A549 (cell line): ENCODE results near the gene EIF2B2. TPM values are rescaled to one million over a fixed set of nuclear protein-coding genes. Genes with fewer than 3 reads are reported as not detected.

Experiments used
- ATAC-seq, 2 experiments: fragments of 200-7000 bp in 1 of 2; fragments of >200 bp in 1 of 2; cut with Nextera tagmentation in 1 of 2; cut with Tn5 transposase in 1 of 2; 3 replicates each; pipeline versions ENCODE4 v1.8.0 to v1.9.1; 2018 to 2020; ENCODE audit warnings: mild to moderate bottlenecking in 1 of 2, moderate library complexity in 1 of 2
- CTCF ChIA-PET: fragments of 300-600 bp; sonication (Branson Sonifier 250); formaldehyde crosslinking; extraction: SDS; loops from one replicate; lab custom pipeline; 2021; ENCODE audit warnings: antibody characterized with exemption, inconsistent platforms; lab: Yijun Ruan, JAX
- POLR2A ChIA-PET: fragments of 350-600 bp; formaldehyde crosslinking; extraction: SDS; loops from one replicate; lab custom pipeline; 2021; ENCODE audit warnings: antibody characterized with exemption, inconsistent platforms; lab: Yijun Ruan, JAX
- DNase-seq, 2 experiments: peaks; one replicate each; pipeline versions ENCODE4 v3.0.0 to v3.0.0-alpha.2; 2011 to 2016; ENCODE audit warnings: low read depth in 1 of 2, low spot score in 1 of 2
- FAIRE-seq: peaks from 2 replicates; lab custom pipeline; 2011; peaks lifted over from hg19 to GRCh38; lab: Jason Lieb, UNC
- H3K27ac ChIP-seq, 2 experiments: fragments of >200 bp; sonication (Bioruptor Twin); formaldehyde crosslinking; 3 replicates each; pipeline ENCODE4 v1.5.1; 2016 to 2017
- H3K4me1 ChIP-seq: fragments of >200 bp; sonication (Bioruptor Twin); formaldehyde crosslinking; 3 replicates; pipeline ENCODE4 v1.6.1; 2016
- H3K4me2 ChIP-seq: fragments of >200 bp; sonication (Bioruptor Twin); formaldehyde crosslinking; 3 replicates; pipeline ENCODE4 v1.6.1; 2016
- H3K4me3 ChIP-seq: fragments of >200 bp; sonication (Bioruptor Twin); formaldehyde crosslinking; 3 replicates; pipeline ENCODE4 v1.5.1; 2016
- H3K9me3 ChIP-seq: fragments of >200 bp; sonication (Bioruptor Twin); formaldehyde crosslinking; 3 replicates; pipeline ENCODE4 v1.6.1; 2016
- CEBPB ChIP-seq, 2 experiments: fragments of >200 bp in 1 of 2; sonication (Bioruptor Twin) in 1 of 2; formaldehyde crosslinking in 1 of 2; IDR thresholded peaks; 2 replicates each; pipeline ENCODE4 v1.6.1; 2012 to 2016
- ESRRA ChIP-seq: fragments of 150-350 bp; IDR thresholded peaks from 2 replicates; pipeline ENCODE4 v1.6.1; 2014; ENCODE audit warnings: mild to moderate bottlenecking, low read length, borderline replicate concordance
- GATA3 ChIP-seq: IDR thresholded peaks from 2 replicates; pipeline ENCODE4 v1.6.1; 2012; ENCODE audit warnings: borderline replicate concordance
- HDAC2 ChIP-seq: fragments of 200-600 bp; sonication (generic); IDR thresholded peaks from 2 replicates; pipeline ENCODE4 v1.6.1; 2016
- HEYL ChIP-seq: fragments of 250-450 bp; sonication (Bioruptor Pico); IDR thresholded peaks from 2 replicates; pipeline ENCODE4 v1.8.0; 2021; ENCODE audit warnings: mild to moderate bottlenecking, moderate library complexity
- HMGXB4 ChIP-seq: fragments of 250-450 bp; sonication (Bioruptor Pico); IDR thresholded peaks from 2 replicates; pipeline ENCODE4 v1.5.0; 2021; ENCODE audit warnings: mild to moderate bottlenecking, moderate library complexity, borderline replicate concordance
- HOXB13 ChIP-seq: fragments of 250-450 bp; sonication (Bioruptor Pico); IDR thresholded peaks from 2 replicates; pipeline ENCODE4 v1.5.0; 2020; ENCODE audit warnings: low read depth, mild to moderate bottlenecking, moderate library complexity
- JUN ChIP-seq, 2 experiments: fragments of >200 bp; sonication (Bioruptor Twin); formaldehyde crosslinking; IDR thresholded peaks; 2 replicates in 1 of 2; 3 replicates in 1 of 2; pipeline ENCODE4 v1.6.1; 2016 to 2017
- KDM1A ChIP-seq: fragments of 200-600 bp; sonication (generic); IDR thresholded peaks from 2 replicates; pipeline ENCODE4 v1.6.1; 2016; ENCODE audit warnings: low read depth, mild to moderate bottlenecking
- MAX ChIP-seq: IDR thresholded peaks from 2 replicates; pipeline ENCODE4 v1.6.1; 2012
- RCOR1 ChIP-seq: fragments of 150-350 bp; IDR thresholded peaks from 2 replicates; pipeline ENCODE4 v1.6.1; 2014; ENCODE audit warnings: antibody characterized with exemption, low read length, low read depth
- TFCP2L1 ChIP-seq: fragments of 250-450 bp; sonication (Bioruptor Pico); IDR thresholded peaks from 2 replicates; pipeline ENCODE4 v1.5.0; 2021; ENCODE audit warnings: mild to moderate bottlenecking
- USF2 ChIP-seq: fragments of 450-650 bp; IDR thresholded peaks from 2 replicates; pipeline ENCODE4 v1.6.1; 2014; ENCODE audit warnings: antibody characterized with exemption
- ZC3H11A ChIP-seq: fragments of 450-650 bp; IDR thresholded peaks from 2 replicates; pipeline ENCODE4 v1.6.1; 2014; ENCODE audit warnings: antibody characterized with exemption, mild to moderate bottlenecking
- ZFP36 ChIP-seq: fragments of 450-650 bp; IDR thresholded peaks from 2 replicates; pipeline ENCODE4 v1.6.1; 2014; ENCODE audit warnings: borderline replicate concordance; ENCODE audit not compliant: partially characterized antibody
- ZNF302 ChIP-seq: fragments of 250-450 bp; sonication (Bioruptor Pico); IDR thresholded peaks from 2 replicates; pipeline ENCODE4 v1.9.0; 2021; ENCODE audit warnings: inconsistent platforms, mild to moderate bottlenecking, moderate library complexity
- ZSCAN20 ChIP-seq: fragments of 250-450 bp; sonication (Bioruptor Pico); IDR thresholded peaks from 2 replicates; pipeline ENCODE4 v1.8.0; 2022; ENCODE audit warnings: mild to moderate bottlenecking, moderate library complexity
- WGBS: methylation state at CpG from one replicate; pipeline ENCODE4 v1.1.6; 2017; ENCODE audit errors: missing lambda C conversion rate; 5-methylcytosine and 5-hydroxymethylcytosine counted together
- polyA plus RNA-seq, 4 experiments: library from polyadenylated mRNA; depleted of rRNA in 3 of 4; stranded (reverse); fragments of >200 nt; fragmentation: RNase III in 1 of 4; extraction: RNeasy Plus Mini Kit Qiagen cat#74134 plus additional on column Dnase treatment in 1 of 4; gene quantifications; 2 replicates in 3 of 4; 3 replicates in 1 of 4; pipeline ENCODE4 v1.2.3, GENCODE V29; 2011 to 2017

The EIF2B2 gene
- polyA plus RNA-seq, 2 of the 4 experiments (the other 2 are of a cell fraction) = 88.4 to 116 TPM

GRCh38 chr14:74963705-74964271 is 38.9 kb upstream of the EIF2B2 start:
- 62% methylated on average over 9 of the region's 9 CpGs for WGBS
- TF ChIP-seq ZFP36 = no peak
- no peak for TF ChIP-seq GATA3
- TF ChIP-seq CEBPB (IDR thresholded peaks at IDR 0.05) = no peak
- no peak for TF ChIP-seq ZC3H11A
- no peak for TF ChIP-seq HDAC2
- no peak for TF ChIP-seq TFCP2L1
- TF ChIP-seq JUN (IDR thresholded peaks at IDR 0.05) = no peak
- no peak for TF ChIP-seq HMGXB4
- TF ChIP-seq HOXB13 (CRISPR knock-in tag) = no peak
- TF ChIP-seq ZNF302 (CRISPR knock-in tag) = no peak
- no peak for TF ChIP-seq HEYL (CRISPR knock-in tag)
- FAIRE-seq = no peak
- ATAC-seq = peak; percentile 23 to 36; a peak in 3 of 6 replicates
- DNase-seq = no peak
- no peak overlapping the region for H3K4me2 ChIP-seq
- POLR2A ChIA-PET = no interaction called here
- CTCF ChIA-PET = interaction anchor here (0.6 to 2.1 kb wide), 4 partner anchors 15 to 1072 kb away, joined by 3 to 14 read pairs (median 4); no protein-coding TSS in a partner anchor
- H3K4me3 ChIP-seq = no peak overlapping the region
- H3K9me3 ChIP-seq = no peaks in the 10 kb centered on the region
- no peak overlapping the region for H3K27ac ChIP-seq
- H3K4me1 ChIP-seq = peaks cover 5% of the 10 kb centered on the region; the same call in 1 of the 3 replicates

GRCh38 chr14:74964787-74965485 is 37.8 kb upstream of the EIF2B2 start:
- Histone ChIP-seq H3K4me2 (no peak overlapping the region), H3K4me3 (no peak overlapping the region), H3K9me3 (no peaks in the 10 kb centered on the region), H3K27ac (0 out of 6 replicates have a peak overlapping the region, but pooled peaks of 1 of the 2 experiments have one; percentile 36), H3K4me1 (peaks cover 5% of the 10 kb centered on the region; the same call in 1 of the 3 replicates)
- FAIRE-seq (no peak), ATAC-seq (no peak), DNase-seq (no peak)
- ChIA-PET CTCF (interaction anchor here (1.0 to 2.1 kb wide), 6 partner anchors 11 to 124 kb away, joined by 3 to 14 read pairs (median 3); no protein-coding TSS in a partner anchor), POLR2A (no interaction called here)
- WGBS = 42% methylated on average over 4 of the region's 4 CpGs
- TF ChIP-seq RCOR1 = no peak
- no peak for TF ChIP-seq HEYL (CRISPR knock-in tag)
- no peak for TF ChIP-seq ESRRA
- no peak for TF ChIP-seq ZSCAN20
- no peak for TF ChIP-seq MAX
- TF ChIP-seq USF2 = no peak

- POLR2A ChIA-PET = no interaction called here
- no peak overlapping the region for H3K4me3 ChIP-seq
- no peak overlapping the region for H3K4me2 ChIP-seq
- TF ChIP-seq KDM1A (0 out of 2 replicates have a peak, but pooled peaks have one; percentile 18), HMGXB4 (no peak)
- TF ChIP-seq, all 56 proteins: peak for 1
- ATAC-seq = no peak
- no peak for DNase-seq
- no peak for FAIRE-seq
- 56% methylated on average over 5 of the region's 5 CpGs for WGBS
- Histone ChIP-seq H3K4me1 (peaks cover 5% of the 10 kb centered on the region; the same call in 1 of the 3 replicates), H3K27ac (0 out of 6 replicates have a peak overlapping the region, but pooled peaks of 1 of the 2 experiments have one; percentile 36), H3K9me3 (no peaks in the 10 kb centered on the region)
- CTCF ChIA-PET = interaction anchor here (1.0 to 2.1 kb wide), 4 partner anchors 11 to 123 kb away, joined by 3 to 14 read pairs (median 4); no protein-coding TSS in a partner anchor
Measured at GRCh38 chr14:74965486-74966153, 37.1 kb upstream of the EIF2B2 start.
